SU-DHL-6 (cell line): Measurements from ENCODE around the gene MIA2.

ENCODE experiments used
- CTCF ChIP-seq: fragments of 200-600 bp; sonication (generic); IDR thresholded peaks from one replicate; pipeline ENCODE4 v1.5.1; 2017; ENCODE audit warnings: antibody characterized with exemption, mild to moderate bottlenecking, low read length, moderate library complexity; ENCODE audit not compliant: insufficient read depth, poor library complexity, severe bottlenecking
- EZH2phosphoT487 ChIP-seq: fragments of 200-600 bp; sonication (generic), shearing (Covaris generic); conservative IDR thresholded peaks from 2 replicates; pipeline ENCODE4 v1.6.1; 2018; ENCODE audit warnings: mild to moderate bottlenecking, antibody characterized with exemption, low read length, moderate library complexity, mixed read lengths

DNA sequence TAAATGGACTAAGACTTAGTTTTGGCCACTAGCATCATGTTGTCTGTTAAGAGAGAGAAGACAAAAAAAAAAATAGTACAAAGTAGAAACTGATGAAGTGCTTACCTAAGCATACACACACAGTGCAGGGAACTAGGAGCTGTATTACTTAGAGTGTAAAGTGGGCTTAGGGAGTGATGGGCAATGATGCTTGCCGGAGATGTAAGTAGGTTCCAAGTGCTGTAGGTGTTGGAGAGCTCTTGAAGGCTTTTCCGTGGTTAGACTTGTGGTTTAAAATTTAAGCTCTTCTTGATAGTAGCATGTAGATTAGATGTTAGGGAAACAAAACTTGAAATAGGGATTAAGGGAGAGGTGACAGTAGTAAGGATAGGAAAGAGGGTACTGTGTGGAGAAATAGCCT lies 34.7 kb downstream of the MIA2 start:
- TF ChIP-seq CTCF = no peak
- no peak for TF ChIP-seq EZH2phosphoT487
